Endometrial microvascular endothelial cells (primary cell): ENCODE measurements around the gene CTDSPL. TPM values are rescaled to one million over a fixed set of nuclear protein-coding genes. Genes with fewer than 3 reads are reported as not detected.

Experiments
- total RNA-seq: library from RNA; depleted of rRNA; stranded (reverse); fragments of >200 nt; gene quantifications from one replicate; pipeline ENCODE4 v1.2.3, GENCODE V29; 2015; ENCODE audit errors: inconsistent ontology term

CTDSPL gene
- total RNA-seq, 1 donor from 2014 or later, result 17.2 TPM

Other genes starting within 250 kb of the CTDSPL start
- 4.4 TPM for gene VILL, start 128.9 kb downstream of the CTDSPL start, total RNA-seq
- 10.1 TPM for gene PLCD1, start 167.8 kb downstream of the CTDSPL start, total RNA-seq
- gene DLEC1, start 177.3 kb downstream of the CTDSPL start, total RNA-seq, result not detected